HG02759 (cell line): ENCODE data around the gene GTF2F1.
A peak's percentile ranks its signal among the peaks of the same experiment; 100 is the strongest.
"Not testable (repeated sequence)": the region's sequence is repeated elsewhere in the genome, so short reads cannot be mapped to it uniquely, and the experiment has no call there.

Experiments used
- ATAC-seq: cut with Tn5 transposase; IDR thresholded peaks from one replicate; pipeline ENCODE4 v1.9.1; 2021; ENCODE audit warnings: mild to moderate bottlenecking, moderate library complexity; ENCODE audit not compliant: unreplicated experiment

GTF2F1 gene

DNA sequence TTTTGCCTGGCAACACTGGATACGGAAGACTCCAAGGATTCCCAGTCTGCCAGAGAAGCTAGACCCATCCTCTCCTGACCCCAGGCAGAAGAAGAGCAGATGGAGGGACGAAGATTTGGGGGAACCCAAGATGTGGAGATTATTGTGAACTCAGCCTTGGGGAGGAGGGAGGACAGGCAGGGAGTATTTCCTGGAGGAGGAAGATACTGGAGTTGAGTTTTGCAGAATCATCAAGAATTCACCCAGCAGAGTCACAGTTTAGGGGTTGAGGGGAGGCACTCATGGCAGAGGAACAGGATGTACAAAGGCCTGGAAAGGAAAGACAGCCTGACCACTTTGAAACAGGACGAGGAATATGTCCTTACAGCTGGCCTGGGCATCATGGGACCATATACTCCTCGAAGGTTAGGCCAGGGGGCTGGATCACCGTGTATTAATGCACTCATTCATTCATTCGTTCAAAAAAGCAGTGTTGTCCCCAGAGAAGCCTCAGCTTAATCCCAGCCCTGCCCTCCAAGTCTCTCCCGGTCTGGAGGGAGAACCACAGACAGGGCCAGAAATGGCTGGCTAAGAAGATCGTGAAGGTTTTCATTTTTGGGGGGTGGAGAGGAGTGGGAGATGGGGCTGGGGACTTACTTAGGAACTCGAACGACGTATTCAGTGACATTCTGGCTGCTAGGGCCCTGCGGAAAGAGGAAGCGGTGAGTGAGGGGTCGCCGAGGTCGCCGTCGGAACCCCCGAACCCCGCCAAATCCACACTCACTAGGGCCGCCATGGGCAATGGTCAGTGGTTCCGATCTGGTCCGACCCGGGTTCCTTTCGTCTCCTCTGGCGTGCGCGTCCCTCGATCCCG lies 517 bp downstream of the GTF2F1 start:
- no peak for ATAC-seq

DNA sequence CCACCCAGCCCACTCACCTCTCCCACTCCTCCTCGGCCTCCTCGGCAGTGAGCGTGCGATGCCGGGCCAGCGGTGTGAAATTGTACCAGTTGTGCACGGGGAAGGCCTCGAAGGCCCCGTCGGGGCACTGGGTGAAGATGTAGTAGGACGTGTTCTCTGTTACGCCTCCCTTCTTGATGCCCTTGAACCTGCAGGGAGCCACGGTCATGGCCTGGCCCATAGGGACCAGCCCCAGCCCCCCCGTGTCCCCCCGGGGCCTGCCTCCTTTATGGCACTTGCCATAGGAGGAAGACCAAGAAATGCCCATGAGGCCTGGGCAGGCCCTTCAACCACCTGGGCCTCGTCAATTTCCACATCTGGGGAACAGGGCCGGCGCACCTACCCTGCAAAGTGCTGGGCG lies 5.6 kb downstream of the GTF2F1 start:
- ATAC-seq: no peak

DNA sequence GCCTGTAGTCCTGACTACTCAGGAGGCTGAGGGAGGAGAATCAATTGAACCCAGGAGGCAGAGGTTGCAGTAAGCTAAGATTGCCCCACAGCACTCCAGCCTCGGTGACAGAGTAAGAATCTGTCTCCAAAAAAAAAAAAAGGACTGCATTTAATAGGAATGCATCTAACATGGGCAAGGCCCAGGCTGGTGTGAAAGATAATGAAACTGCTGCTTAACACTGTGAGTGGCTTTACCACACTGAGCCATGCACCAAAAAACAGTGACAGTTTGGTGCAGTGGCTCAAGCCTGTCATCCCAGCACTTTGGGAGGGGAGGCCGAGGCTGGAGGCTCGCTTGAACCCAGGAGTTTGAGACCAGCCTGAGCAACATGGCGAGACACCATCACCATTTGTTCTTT lies 8.6 kb downstream of the GTF2F1 start:
- ATAC-seq: no peak

DNA sequence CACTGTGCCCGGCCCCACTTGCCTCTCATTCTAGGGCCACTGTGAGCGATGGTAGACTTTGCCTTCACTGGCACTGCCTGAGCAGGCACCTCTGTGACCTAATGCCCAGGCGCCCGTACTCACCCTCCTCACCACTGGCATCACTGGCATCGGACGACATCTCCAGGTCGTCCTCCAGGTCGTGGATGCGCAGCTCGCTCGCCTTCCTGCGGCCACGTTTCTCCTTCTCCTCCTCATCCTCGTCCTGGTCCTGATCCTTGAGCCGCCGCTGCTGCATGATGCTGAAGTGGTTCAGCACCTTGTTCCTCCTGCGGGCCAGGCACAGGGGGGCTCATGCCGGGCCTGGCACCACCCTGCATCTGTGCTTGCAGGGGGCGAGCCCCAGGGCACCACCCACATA lies 9.8 kb downstream of the GTF2F1 start:
- no peak for ATAC-seq

DNA sequence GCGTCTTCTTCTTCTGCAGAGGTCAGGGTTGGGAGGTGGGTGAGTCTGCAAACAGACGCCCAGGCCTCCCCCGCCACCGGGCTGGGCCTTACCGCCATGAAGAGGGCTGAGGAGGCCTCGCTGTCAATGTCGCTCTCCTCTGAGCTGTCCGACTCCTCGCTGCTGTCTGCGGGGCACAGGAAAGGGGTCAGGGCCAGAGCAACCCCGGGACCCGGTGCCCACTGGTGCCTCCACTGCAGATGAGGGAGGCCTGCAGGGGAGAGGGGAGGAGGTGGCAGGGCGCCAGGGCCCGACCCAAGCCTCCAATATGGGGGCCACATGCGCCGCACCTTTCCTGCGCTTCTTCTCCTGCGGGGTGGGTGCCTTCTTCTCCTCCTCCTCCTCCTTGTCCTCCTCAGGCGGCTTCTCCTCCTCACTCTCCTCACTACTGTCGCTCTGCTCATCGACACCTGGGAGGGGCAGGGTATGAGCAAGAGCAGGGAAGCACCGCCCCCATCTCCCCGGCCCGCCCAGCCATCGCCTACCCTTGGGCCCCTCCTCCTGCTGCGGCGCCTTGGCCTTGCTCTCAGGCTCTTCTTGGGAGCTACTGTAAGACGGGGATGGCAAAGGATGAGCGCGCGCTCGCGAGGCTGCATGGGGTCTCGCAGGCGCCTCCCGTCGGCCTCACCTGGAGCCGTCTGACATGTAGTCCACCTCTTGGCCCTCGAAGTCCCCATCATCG lies 11.8 kb downstream of the GTF2F1 start:
- no peak for ATAC-seq

DNA sequence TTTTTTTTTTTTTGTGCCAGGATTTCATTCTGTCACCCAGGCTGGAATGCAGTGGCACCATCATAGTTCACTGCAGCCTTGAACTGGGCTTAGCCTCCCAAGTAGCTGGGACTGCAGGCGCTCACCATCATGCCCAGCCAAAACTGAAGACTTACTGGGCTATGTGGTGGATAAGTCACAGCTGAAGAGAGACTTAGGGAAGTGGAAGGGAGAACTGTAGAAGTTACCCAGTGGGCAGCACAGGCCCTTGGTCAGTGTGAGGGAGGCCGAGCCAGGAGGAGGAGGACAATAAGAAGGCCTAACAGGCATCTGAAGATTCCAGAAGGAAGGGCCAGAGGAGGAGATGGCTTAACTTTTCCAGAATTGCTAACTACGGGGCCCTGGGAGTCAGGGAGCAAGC lies 13.2 kb downstream of the GTF2F1 start:
- ATAC-seq: no peak

DNA sequence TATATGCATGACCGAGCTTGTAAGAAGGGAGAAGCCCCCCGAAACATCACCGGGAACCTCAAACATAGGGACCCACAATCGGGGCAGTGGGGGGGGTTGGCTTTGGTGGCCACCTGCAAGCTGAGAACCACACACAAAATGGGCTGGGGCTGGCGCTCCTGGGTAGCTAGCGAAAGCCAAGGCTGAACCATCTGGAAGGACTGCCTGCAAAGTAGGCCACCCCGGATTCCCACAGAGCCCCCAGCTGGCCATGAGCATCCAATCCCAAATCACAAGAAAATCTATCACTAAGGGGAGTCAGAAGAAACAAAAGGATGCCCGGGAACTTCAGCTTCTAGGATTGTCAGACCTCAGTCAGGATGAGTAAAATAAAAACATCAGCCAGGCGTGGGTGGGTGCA lies 14.5 kb downstream of the GTF2F1 start:
- no peak for ATAC-seq

DNA sequence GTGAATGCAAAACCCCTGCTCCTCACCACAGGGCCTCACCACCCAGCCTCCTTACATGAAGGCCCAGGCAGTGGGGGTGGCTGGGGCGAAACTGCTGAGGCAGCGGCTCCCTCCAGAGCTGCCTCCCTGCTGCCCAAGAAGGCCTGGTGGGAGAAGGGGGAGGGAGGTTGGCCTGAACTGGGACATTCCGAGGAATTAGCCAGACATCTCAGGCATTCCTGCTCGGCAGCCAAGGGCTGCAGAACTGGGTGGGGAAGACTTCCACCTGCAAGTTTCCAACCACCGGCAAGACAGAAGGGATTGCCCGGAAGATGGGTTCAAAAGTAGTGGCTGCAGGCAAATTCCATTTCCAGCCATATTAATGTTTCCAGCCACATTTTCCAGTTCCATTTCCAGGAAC lies 14.9 kb downstream of the GTF2F1 start:
- no peak for ATAC-seq

DNA sequence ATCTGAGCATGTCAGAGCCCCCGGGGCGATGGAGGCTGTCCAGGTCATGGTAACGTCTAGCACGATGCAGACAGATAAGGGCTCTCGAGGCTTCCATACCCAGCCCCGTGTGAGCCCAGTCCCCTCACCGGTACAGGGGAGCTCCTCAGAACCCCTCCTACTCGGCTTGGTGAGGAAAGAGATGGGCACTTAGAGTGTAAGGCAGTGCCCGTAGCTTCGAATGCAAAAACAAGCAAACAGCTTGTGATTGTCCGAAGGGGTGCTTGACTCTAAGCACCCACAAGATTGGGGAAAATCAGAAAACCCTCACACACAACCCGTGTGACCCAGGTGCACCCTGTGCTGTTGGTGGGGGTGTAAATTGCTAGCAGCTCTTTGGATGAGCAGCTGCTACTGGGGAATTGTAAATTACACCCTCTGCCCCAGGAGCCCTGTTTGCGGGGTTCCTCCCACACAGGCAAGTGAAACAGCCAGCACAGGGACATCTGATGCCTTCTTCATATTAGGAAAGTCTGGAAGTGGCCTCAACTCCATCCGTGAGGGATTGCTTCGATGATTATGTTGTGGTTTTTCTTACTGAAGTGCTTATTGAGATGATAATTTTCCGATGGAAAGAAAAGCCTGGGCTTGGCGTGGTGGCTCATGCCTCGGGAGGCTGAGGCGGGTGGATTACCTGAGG lies 16.3 kb downstream of the GTF2F1 start:
- ATAC-seq: no peak

DNA sequence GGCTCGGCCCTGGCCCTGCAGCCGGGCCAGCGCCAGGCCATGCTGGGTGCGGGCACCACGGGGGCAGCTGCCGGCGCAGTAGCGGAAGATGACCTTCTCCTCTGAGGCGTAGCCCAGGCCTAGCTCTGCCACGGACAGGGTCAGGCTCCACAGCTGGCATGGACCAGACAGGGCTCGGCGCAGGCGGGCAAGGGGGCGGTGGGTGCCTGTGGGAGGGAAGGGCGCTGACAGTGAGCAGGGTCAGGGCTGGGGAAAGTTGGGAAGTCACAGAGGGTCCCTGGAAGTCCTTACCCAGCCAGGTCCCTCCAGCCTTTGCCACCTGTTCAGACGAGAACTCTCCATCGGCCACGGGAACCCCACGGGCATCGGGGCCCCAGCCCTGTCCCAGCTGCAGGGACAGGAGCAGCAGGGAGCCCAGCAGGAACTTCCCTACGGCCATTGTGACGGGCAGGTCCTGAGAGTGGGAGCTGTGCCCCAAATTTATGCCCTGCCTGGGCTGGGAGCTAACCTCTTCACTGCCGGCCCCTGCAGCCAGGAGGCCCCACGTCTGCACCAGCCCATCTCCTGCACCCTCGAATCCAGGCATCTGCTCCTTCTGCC lies 17.5 kb downstream of the GTF2F1 start, which contains the start of gene PSPN:
TSS of gene PSPN (minus strand) at position 523 of the 600 bp plus-strand sequence. CDS start at position 439, 84 bp downstream.
- ATAC-seq: no peak

DNA sequence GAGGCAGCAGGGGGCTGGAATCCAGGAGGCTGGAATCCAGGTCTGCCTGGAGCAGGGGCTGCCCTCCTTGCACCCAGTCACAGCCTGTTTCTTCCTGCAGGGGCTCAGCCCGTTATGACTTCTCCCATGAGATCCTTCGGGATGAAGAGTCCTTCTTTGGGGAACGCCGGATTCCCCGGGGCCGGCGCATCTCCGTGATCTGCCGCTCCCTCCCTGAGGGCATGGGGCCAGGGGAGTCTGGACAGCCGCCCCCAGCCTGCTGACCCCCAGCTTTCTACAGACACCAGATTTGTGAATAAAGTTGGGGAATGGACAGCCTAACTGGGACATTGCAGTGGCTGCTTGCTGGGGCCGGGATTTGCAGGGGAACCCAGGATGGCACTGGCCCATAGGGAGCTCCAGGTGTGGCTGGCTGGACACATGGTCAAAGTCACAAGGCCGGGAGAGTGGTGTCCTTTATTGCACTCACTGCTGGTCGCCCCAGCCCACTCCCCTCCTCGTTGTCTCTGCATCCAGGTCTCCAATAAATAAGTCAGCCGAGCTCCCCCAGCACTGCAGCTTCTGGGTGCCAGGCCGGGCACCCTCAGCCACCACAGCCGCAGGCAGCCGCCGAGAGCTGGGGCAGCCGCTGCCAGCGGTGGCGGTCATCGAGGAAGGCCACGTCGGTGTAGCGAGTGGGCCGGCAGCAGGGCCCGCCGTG lies 18.1 kb downstream of the GTF2F1 start:
- ATAC-seq: no peak

DNA sequence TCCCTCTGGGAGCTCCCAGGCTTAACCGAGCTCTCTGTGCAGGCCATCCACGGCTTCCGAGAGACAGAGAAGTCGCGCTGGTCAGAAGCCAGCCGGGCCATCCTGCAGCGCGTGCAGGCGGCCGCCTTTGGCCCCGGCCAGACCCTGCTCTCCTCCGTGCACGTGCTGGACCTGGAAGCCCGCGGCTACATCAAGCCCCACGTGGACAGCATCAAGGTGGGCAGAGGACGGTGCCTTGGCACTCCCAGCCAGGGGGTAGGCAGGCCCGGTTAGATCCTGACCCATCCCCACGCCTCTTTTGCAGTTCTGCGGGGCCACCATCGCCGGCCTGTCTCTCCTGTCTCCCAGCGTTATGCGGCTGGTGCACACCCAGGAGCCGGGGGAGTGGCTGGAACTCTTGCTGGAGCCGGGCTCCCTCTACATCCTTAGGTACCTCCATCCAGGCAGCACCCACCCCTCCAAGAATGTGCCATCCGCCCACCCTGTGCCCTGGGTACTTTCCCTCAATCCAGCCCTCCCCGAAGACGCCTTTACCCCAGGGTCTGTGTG lies 18.7 kb downstream of the GTF2F1 start:
- no peak for ATAC-seq

DNA sequence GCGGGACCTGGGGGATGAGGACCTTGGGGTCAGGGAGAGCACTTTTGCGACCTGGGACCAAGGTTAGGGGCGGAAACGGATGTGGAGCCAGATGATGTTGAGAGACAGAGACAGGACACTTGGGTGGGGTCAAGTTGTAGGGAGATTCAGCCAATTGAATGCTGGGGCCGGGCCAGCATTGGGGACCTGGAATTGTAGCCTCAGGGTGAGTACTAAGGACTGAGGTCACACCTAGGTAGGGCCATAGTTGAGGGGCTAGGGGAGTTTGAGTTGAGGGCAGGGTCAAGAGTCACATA lies 19.2 kb downstream of the GTF2F1 start:
- no peak for ATAC-seq

DNA sequence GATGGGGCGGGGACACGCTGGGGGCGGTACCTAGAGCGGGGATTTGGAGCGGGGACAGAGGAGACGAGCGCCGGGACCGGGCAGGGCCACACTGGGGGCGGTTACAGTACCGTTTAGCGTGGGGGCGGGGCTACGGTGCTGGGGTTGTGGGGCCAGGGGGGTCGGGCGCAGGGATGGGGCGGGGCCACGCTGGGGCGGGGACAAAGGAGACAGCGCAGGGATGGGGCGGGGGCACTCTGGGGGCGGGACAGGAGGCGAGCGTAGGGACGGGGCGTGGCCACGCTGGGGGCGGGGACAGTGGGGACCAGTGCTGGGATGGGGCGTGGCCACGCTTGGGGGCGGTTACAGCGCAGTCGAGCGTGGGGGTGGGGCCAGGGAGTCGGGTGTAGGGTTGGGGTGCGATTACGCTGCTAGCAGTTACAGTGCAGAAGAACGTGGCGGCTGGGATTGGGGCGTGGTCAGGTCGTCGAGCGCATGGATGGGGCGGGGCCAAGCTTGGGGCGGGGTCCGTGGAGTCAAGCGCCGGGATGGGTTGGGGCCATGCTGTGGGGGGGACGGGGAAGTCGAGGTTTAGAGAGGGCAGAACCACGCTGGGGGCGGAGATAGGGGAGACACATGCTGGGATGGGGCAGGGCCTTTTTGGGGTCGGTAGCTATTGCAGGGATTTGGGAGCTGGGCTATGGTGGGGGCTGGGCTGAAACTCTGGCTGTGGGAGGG lies 19.7 kb downstream of the GTF2F1 start:
- peak; percentile 57 for ATAC-seq

DNA sequence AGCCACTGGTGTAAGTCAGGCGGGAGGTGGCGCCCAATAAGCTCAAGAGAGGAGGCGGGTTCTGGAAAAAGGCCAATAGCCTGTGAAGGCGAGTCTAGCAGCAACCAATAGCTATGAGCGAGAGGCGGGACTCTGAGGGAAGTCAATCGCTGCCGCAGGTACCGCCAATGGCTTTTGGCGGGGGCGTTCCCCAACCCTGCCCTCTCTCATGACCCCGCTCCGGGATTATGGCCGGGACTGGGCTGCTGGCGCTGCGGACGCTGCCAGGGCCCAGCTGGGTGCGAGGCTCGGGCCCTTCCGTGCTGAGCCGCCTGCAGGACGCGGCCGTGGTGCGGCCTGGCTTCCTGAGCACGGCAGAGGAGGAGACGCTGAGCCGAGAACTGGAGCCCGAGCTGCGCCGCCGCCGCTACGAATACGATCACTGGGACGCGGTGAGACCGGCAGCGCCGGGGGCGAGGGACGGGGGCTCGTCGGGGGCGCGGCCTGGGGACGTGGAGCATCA lies 20.3 kb downstream of the GTF2F1 start, which contains the start of gene ALKBH7:
TSS of gene ALKBH7 (plus strand) at position 201 of the 502 bp plus-strand sequence. CDS start at position 228, 27 bp downstream.
- ATAC-seq: peak; percentile 77

DNA sequence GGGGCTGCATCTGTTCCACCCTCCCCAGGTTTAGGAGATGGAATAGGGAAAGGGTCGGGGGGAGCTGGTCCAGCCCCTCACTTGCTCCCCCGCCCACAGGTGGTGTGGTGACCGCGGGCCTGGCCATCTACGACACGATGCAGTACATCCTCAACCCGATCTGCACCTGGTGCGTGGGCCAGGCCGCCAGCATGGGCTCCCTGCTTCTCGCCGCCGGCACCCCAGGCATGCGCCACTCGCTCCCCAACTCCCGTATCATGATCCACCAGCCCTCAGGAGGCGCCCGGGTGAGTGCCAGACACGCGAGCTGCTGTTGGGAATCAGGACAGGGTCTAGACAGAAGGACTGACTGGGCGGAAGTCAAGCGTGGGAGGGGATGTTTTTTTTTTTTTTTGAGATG lies 28.6 kb downstream of the GTF2F1 start:
- ATAC-seq: no peak

DNA sequence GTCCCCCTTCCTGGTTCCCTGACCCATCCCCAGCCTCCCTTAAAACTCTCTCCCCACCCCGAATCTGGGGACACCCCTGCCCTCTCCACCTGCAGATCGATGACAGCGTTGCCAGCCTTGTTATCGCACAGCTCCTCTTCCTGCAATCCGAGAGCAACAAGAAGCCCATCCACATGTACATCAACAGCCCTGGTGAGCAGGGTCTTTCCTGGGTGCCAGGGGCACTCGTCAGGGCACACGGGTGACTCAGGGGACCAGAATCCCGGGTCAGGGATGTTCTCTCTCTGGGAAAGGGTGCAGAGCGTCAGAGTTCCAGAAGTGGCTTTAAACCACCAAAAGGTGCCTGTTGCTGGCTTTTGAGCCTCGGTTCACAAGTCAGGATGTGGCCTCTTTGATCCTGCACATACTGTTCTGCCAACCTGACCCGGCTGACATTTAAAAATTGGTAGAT lies 30.6 kb downstream of the GTF2F1 start:
- ATAC-seq: no peak

DNA sequence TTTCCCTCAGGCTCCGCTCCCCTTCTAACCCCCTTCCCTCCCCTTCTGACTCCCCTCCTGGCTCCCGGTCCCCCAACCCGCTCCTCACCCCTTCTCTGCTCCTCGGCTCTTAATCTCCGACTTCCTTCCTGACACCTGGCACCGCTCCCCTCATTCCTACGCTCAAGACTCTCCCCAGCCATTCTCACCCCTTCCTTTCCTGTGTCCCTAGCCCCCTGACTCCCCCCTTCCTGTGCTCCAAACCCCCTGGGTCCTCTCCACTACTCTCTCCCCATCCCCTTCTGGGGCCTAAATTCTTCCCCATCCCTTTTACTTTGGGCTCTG lies 31.0 kb downstream of the GTF2F1 start:
- no peak for ATAC-seq

DNA sequence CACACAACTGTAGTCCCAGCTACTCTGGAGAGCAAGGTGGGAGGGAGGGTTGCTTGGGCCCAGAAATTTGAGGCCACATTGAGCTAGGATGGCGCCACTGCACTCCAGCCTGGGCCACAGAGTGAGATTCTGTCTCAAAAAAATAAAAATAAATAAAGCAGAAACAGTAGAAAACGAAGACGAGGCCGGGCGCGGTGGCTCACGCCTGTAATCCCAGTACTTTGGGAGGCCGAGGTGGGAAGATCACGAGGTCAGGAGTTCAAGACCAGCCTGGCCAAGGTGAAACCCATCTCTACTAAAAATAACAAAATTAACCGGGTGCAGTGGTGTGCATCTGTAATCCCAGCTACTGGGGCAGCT lies 32.1 kb downstream of the GTF2F1 start:
- not testable (repeated sequence) for ATAC-seq

DNA sequence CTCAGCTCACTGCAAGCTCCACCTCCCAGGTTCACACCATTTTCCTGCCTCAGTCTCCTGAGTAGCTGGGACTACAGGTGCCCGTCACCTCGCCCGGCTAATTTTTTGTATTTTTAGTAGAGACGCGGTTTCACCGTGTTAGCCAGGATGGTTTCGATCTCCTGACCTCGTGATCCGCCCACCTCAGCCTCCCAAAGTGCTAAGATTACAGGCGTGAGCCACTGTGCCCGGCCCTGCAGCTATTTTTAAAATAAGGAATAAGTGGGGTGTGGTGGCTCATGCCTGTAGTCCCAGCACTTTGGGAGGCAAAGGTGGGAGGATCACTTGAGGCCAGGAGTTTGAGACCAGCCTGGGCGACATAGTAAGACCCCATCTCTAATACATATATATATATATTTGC lies 32.5 kb downstream of the GTF2F1 start:
- ATAC-seq: not testable (repeated sequence)
